HCT116 (cell line): Measurements from ENCODE around the gene ATF5. TPM values are rescaled to one million over a fixed set of nuclear protein-coding genes. Genes with fewer than 3 reads are reported as not detected.

ENCODE experiments used
- ATAC-seq: fragments of 200-7000 bp; cut with Tn5 transposase; 2 replicates; pipeline ENCODE4 v1.9.1; 2020; ENCODE audit warnings: mild to moderate bottlenecking, moderate library complexity
- BruUV-seq: library from RNA; stranded (reverse); fragments of 400-500 nt; replicated peaks from 2 replicates; lab custom pipeline; 2021; lab: Mats Ljungman, UMichigan
- CTCF ChIA-PET: fragments of 300-600 bp; sonication (Branson Sonifier 250); formaldehyde crosslinking; loops from one replicate; lab custom pipeline; 2021; ENCODE audit warnings: antibody characterized with exemption; lab: Charles Lee
- POLR2A ChIA-PET: fragments of 300-600, 350-600 bp; sonication (Branson Sonifier 250); formaldehyde crosslinking; loops from one replicate; lab custom pipeline; 2021; ENCODE audit warnings: antibody characterized with exemption; lab: Charles Lee
- RAD21 ChIA-PET, 2 experiments: fragments of 300-600 bp; sonication (Branson Sonifier 250); formaldehyde crosslinking; loops; one replicate each; lab custom pipeline; 2023; ENCODE audit warnings: low total read pairs in 2 of 2; ENCODE audit not compliant: uncharacterized antibody in 2 of 2, unreplicated experiment in 2 of 2, low non-redundant PET in 1 of 2; lab: Charles Lee
- DNase-seq: peaks from one replicate; pipeline ENCODE4 v3.0.0-alpha.2; 2010; ENCODE audit warnings: low read depth, low spot score
- H2AFZ ChIP-seq: fragments of 200-600 bp; shearing (Covaris generic), sonication (generic); 2 replicates; pipeline ENCODE4 v1.6.1; 2017; ENCODE audit warnings: low read depth, mixed run types, mixed read lengths, antibody characterized with exemption, low read length; ENCODE audit not compliant: poor library complexity, severe bottlenecking
- H3K27ac ChIP-seq: 2 replicates; pipeline ENCODE4 v1.5.1; 2012; ENCODE audit warnings: low read depth, low read length
- H3K27me3 ChIP-seq: fragments of 200-600 bp; sonication (generic); 2 replicates; pipeline ENCODE4 v1.6.1; 2016; ENCODE audit warnings: mixed run types, low read length, mixed read lengths; ENCODE audit not compliant: insufficient read depth
- H3K36me3 ChIP-seq, 2 experiments: fragments of 200-500 bp in 1 of 2; fragments of 200-600 bp in 1 of 2; sonication (Bioruptor generic) in 1 of 2; sonication (generic) in 1 of 2; 2 replicates each; pipeline versions ENCODE4 v1.5.1 to v1.6.1; 2014 to 2016; ENCODE audit warnings: low read length in 2 of 2, inconsistent platforms in 1 of 2, mixed read lengths in 1 of 2, mixed run types in 1 of 2; ENCODE audit not compliant: insufficient read depth in 2 of 2, control insufficient read depth in 1 of 2
- H3K4me1 ChIP-seq, 2 experiments: fragments of 200-600 bp in 1 of 2; sonication (generic) in 1 of 2; 2 replicates each; pipeline versions ENCODE4 v1.5.1 to v1.6.1; 2012 to 2017; ENCODE audit warnings: low read length in 2 of 2, inconsistent platforms in 1 of 2, mild to moderate bottlenecking in 1 of 2, mixed read lengths in 1 of 2, mixed run types in 1 of 2, moderate library complexity in 1 of 2; ENCODE audit not compliant: insufficient read depth in 2 of 2, control insufficient read depth in 1 of 2
- H3K4me2 ChIP-seq: fragments of 200-600 bp; sonication (generic); 2 replicates; pipeline ENCODE4 v1.6.1; 2017; ENCODE audit warnings: mixed run types, low read length, mixed read lengths
- H3K4me3 ChIP-seq, 2 experiments: fragments of 200-600 bp in 1 of 2; sonication (generic) in 1 of 2; replicated peaks in 1 of 2; 2 replicates each; pipeline ENCODE4 v1.5.1; 2011 to 2016; ENCODE audit warnings: low read length in 2 of 2, control low read depth in 1 of 2, low read depth in 1 of 2, mild to moderate bottlenecking in 1 of 2, mixed read lengths in 1 of 2, mixed run types in 1 of 2
- H3K79me2 ChIP-seq: fragments of 200-600 bp; sonication (generic); 2 replicates; pipeline ENCODE4 v1.6.1; 2017; ENCODE audit warnings: mild to moderate bottlenecking, mixed run types, low read length, moderate library complexity, mixed read lengths; ENCODE audit not compliant: insufficient read depth
- H3K9ac ChIP-seq: fragments of 200-600 bp; sonication (generic); 2 replicates; pipeline ENCODE4 v1.6.1; 2016; ENCODE audit warnings: low read length, mixed read lengths
- H3K9me2 ChIP-seq: fragments of 200-600 bp; sonication (generic), shearing (Covaris generic); 2 replicates; pipeline ENCODE4 v1.6.1; 2017; ENCODE audit warnings: mixed run types, mild to moderate bottlenecking, moderate library complexity; ENCODE audit not compliant: insufficient read depth
- H3K9me3 ChIP-seq, 2 experiments: fragments of 200-500 bp in 1 of 2; fragments of 200-600 bp in 1 of 2; sonication (Bioruptor generic) in 1 of 2; sonication (generic) in 1 of 2; 2 replicates each; pipeline ENCODE4 v1.6.1; 2014 to 2017; ENCODE audit warnings: low read length in 2 of 2, mixed read lengths in 2 of 2, inconsistent platforms in 1 of 2, low read depth in 1 of 2, mild to moderate bottlenecking in 1 of 2, mixed run types in 1 of 2, moderate library complexity in 1 of 2; ENCODE audit not compliant: control insufficient read depth in 1 of 2, insufficient read depth in 1 of 2
- H4K20me1 ChIP-seq: fragments of 200-600 bp; sonication (generic), shearing (Covaris generic); 2 replicates; pipeline ENCODE4 v1.6.1; 2017; ENCODE audit warnings: mixed run types, mild to moderate bottlenecking, moderate library complexity; ENCODE audit not compliant: insufficient read depth
- CBX3 ChIP-seq: IDR thresholded peaks from 2 replicates; pipeline ENCODE4 v1.6.1; 2012; ENCODE audit warnings: low read depth
- EGR1 ChIP-seq: IDR thresholded peaks from 2 replicates; pipeline ENCODE4 v1.6.1; 2012; ENCODE audit warnings: low read depth
- EZH2 ChIP-seq: fragments of 200-600 bp; sonication (generic); IDR thresholded peaks from 2 replicates; pipeline ENCODE4 v1.6.1; 2017; ENCODE audit warnings: antibody characterized with exemption, mixed run types
- REST ChIP-seq: IDR thresholded peaks from 2 replicates; pipeline ENCODE4 v1.6.1; 2012; ENCODE audit warnings: low read depth
- SIN3A ChIP-seq: IDR thresholded peaks from 2 replicates; pipeline ENCODE4 v1.6.1; 2012; ENCODE audit warnings: low read depth
- TCF7L2 ChIP-seq: IDR thresholded peaks from 2 replicates; pipeline ENCODE4 v1.7.0; 2011; ENCODE audit warnings: borderline replicate concordance, inconsistent platforms; ENCODE audit not compliant: insufficient read depth, insufficient read length; ENCODE audit errors: extremely low read depth
- YY1 ChIP-seq: IDR thresholded peaks from 2 replicates; pipeline ENCODE4 v1.6.1; 2011; ENCODE audit warnings: low read length, low read depth, moderate library complexity, mild to moderate bottlenecking; ENCODE audit not compliant: insufficient replicate concordance; ENCODE audit errors: extremely low read depth
- intact Hi-C: fragments of 100-400 bp; cut with micrococcal nuclease; formaldehyde crosslinking; loops from 2 replicates; pipeline ENCODE4 v1.10.0; 2022
- total RNA-seq: library from RNA; stranded (reverse); gene quantifications from one replicate; pipeline ENCODE4 v1.2.1, GENCODE V29; 2021; ENCODE audit not compliant: unreplicated experiment

Gene ATF5
- total RNA-seq, 1 experiment from 2014 or later = 28.2 TPM

GRCh38 chr19:49971991-49972411 is 43.0 kb downstream of the ATF5 start:
- no TSS peak for BruUV-seq
- Histone ChIP-seq H3K9me3 (no peaks in the 10 kb centered on the region), H3K4me3 (no peak overlapping the region)

More at GRCh38 chr19:49971991-49972411, 43.0 kb downstream of the ATF5 start:
- no peaks in the 10 kb centered on the region for H3K9me2 ChIP-seq
- no peak overlapping the region for H3K4me2 ChIP-seq
- POLR2A ChIA-PET = no interaction called here
- no peak for TF ChIP-seq SIN3A
- TF ChIP-seq CBX3 = no peak
- no peak for TF ChIP-seq YY1
- TF ChIP-seq TCF7L2 = no peak
- no peak for TF ChIP-seq EZH2
- no peak for TF ChIP-seq EGR1
- no peak for TF ChIP-seq REST
- TF ChIP-seq, all 23 proteins: peak for 0
- DNase-seq (no peak), ATAC-seq (no peak)
- Histone ChIP-seq H3K4me1 (no peaks in the 10 kb centered on the region), H4K20me1 (no peaks in the 10 kb centered on the region), H3K36me3 (no peaks in the 10 kb centered on the region), H3K27ac (no peak overlapping the region), H2AFZ (no peak overlapping the region), H3K9ac (no peak overlapping the region), H3K27me3 (no peaks in the 10 kb centered on the region), H3K79me2 (no peaks in the 10 kb centered on the region)
- RAD21 ChIA-PET = no interaction called here
- intact Hi-C loops = no loop called here
- CTCF ChIA-PET = no interaction called here
